HG02623 (cell line): Measurements from ENCODE around the gene PDE10A.

ENCODE experiments used
- ATAC-seq: cut with Tn5 transposase; IDR thresholded peaks from one replicate; pipeline ENCODE4 v1.9.1; 2021; ENCODE audit warnings: moderate library complexity; ENCODE audit not compliant: unreplicated experiment

Gene PDE10A

DNA sequence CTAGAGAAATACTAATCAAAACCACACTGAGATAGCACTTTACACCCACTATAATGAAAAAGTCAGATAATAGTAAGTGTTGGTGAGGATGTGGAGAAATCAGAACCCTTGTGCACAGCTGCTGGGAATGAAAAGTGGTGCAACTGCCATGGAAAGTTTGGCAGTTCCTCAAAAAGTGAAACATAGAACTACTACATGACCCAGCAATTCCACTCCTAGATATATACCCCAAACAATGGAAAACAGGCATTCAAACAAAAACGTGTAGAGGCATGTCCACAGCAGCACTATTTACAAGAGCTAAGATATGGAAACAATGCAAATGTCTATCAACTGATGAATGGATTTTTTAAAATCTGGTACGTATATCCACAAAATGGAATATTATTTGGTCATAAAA, 236.1 kb downstream of the PDE10A start:
- ATAC-seq: no peak

DNA sequence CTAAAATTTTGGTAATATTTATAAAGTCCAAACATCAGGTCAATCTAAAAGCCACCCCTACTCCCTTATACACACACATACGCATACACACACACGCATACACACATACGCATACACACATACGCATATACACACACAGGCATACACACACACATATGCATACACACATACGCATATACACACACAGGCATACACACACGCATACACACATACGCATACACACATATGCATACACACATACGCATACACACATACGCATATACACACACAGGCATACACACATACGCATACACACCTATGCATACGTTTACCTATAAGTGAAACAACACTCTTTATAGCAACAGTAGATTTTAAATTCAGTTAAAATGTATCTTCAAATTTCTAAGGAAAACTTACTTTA, 240.8 kb downstream of the PDE10A start:
- ATAC-seq: no peak

DNA sequence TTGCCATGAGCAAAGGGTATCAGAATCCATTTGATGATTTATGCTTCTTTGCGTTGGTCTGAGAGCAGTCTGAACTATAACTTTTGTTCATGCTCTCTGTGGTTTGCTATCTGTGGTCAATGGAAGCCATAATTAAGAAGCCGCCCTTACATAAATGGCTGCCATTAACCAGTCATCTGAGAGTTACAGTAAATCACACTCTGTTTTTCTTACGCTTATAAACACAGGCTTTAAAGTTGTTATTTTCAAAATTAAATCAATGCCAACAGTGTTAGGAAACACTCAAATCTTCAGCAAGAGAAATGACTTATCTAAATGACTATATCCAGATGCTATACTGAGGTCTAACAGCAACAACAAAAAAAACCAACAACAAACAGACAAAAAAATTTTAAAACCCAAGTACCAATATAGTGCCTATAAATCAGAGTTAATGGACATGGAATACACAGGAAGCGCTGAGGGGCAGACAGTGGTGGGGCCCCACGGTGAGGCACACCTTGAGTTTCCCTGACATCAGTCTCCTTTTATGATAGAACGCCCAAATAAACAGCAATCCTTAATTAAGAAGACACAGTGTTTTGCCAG, 245.7 kb downstream of the PDE10A start:
- ATAC-seq: no peak

DNA sequence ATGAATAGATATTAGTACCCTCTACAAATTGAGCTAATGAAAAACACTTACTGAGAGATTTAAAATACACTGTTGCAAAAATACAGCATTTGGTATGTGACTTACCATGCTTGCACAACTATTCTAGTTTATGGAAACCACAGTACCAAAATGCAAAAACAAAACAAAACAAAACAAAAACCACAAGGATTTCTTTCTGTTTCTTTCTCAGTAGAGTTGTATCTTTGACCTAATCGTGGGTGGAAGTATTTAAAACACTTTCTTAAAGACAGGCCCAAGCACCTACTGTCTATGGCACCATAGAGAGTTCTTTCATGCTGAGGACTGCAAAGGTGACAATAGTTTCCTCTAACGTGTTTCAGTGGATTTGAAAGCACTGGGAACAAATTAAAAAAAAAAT, 258.3 kb downstream of the PDE10A start:
- ATAC-seq: no peak

DNA sequence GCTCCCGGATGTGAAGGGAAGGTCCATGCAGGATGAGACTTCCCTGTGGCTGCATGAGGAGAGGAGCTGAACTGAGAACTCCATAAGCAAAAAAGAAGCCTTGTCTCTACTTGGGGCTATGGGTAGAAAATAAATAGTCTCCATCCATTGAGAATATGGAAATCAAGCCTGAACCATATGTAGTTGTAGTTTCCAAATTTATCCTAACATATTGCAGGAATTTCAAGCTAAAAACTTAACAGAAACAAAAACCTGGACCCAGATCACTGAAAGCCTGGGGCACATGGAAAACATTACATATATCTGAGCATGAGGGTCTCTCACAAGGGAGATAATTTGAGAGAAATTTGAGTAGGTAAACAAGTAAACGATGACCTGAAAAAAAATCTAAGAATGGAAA, 258.7 kb downstream of the PDE10A start:
- ATAC-seq: no peak

DNA sequence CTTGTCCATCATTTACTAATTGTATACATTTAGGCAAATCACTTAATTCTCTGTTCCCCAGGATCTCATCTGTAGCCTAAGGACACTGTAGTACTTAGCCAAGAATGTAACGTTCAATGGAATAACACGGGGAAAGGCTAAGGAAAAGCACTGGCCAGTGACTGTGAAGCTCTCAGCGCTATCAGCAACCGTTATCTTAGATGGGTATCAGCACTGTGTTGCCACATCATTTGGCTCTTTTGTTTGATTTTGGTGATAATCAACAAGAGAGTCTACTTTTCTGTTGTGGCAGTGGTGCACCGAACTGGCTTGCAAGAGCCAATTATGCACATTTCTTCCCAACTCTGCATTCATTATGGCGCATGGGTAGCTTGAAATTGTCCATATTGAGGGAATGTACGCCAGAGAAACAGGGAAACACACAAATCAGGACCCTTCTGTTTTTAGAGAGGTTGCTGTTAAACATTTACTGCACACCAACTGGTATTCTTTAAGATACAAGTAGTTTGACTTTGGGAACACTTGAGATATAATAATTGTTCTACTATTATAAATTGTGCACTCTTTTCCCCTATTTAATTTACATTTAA, 259.9 kb downstream of the PDE10A start:
- no peak for ATAC-seq

DNA sequence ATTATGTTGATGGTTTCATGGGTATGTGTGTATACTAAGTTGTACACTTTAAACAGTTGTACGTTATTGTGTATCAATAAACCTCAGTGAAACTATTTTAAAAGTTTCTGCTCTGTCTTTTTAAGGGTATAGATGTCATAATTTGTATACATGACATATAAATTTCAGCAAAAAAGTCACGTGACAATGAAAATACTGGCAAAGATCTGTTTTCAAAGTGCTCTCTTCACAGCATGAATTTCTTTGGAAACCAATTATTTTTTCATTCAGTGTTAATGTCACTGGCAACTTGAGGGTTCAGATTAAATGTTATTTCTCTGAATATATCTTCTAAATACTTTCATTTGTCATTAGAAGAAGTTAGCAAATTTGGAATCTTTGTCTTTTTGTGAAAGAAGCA, 261.9 kb downstream of the PDE10A start:
- no peak for ATAC-seq

DNA sequence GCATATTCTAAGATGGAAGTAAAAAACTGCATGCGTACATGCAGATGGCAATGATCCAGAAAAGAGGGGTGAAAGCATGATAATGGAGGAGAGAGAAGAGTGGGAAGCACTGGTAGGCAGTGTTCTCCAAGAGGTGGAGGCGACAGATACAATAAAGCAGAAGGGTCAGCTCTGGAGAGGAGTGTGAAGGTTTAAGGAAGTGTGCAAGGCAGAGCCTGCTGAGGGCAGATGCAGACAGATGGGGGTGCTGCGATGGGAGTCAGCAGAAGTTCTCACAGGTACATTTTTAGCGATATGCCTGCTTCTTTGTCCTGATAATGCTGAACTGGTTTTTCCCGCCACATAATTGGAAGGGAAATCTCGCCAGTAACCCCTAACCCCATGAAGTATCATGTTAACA, 272.6 kb downstream of the PDE10A start:
- no peak for ATAC-seq

DNA sequence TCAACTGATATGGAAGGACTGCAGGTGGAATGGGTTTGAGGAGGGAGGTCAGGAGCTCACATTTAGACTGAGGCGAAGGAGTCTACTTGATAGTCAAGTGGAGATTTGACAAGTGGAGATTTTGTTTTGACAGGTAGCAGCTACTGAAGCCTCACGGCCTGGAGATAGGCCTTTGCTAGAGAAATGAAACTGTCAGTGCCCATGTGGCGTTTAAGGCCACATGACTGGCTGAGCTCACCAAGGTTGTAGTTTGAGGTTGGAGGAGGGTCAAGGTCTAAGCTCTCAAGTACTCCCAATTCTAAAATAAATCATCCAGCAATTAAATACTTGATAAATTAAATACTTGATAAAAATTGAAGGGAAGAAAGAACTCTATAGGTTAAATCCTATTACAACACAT, 273.5 kb downstream of the PDE10A start:
- no peak for ATAC-seq

DNA sequence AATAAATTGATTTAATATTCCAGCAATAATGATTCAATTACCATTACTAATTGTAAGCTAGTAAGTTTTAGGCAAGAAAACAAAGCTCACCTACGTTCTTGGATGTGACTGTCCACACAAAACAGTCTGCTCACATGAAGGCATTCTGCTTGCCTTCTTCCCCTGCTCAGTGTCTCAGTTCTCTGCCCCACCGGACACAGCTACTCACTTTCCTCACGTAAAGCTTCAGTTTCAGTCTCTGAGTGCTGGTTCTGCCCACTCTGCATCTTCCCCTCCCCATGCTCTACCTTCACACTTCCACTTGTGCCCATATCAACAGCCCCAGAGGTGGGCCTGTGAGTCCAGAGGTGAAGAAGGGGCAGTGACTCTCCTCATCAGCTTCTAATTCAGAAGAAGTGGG, 279.7 kb downstream of the PDE10A start:
- ATAC-seq: no peak

DNA sequence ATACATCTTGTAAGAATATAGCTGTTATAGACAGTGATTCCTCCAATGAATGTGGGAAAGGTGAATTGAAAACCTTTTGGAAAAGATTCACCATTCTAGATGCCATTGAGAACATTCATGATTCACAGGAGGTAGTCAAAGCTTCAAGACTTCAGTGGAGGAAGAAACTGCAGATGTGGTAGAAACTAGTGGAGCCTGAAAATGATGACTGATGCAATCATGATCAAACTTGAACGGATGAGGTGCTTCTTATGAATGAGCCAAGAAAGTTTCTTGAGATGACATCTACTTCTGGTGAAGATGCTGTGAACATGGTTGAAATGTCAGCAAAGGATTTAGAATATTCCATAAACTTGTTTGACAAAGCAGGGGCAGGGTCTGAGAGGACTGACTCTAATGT, 286.9 kb downstream of the PDE10A start:
- ATAC-seq: no peak

DNA sequence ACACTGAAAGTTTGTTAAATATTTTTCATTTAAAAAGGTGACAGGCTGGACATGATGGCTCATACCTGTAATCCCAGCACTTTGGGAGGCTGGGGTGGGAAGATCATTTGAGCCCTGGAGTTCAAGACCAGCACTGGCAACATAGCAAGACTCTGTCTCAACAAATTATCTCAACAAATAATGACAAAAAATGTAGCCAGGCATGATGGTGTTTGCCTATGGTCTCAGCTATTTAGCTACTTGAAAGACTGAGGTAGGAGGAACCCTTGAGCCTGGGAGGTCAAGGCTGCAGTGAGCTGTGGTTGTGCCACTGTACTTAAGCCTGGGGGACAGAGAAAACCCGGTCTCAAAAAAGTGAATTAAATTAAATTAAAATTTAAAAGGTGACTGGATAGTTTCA, 297.7 kb downstream of the PDE10A start:
- no peak for ATAC-seq

DNA sequence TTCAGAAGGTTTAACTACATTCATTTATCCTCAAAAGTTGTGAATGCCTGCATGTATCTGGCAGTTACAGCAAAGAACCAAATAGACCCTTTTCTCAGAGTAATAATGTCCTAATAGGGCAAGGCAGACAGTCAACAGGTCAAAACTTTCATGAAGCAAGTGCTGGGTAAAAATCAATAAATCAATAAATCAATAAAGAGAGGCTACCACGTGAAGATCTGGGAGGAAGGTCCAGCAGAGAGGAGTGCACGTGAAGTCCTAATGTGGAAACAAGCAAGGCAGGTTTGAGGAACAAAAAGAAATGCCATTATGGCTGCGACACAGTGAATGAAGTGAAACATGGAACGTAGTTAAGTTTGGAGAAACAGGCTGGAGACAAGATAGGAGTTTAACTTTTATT, 317.3 kb downstream of the PDE10A start:
- ATAC-seq: no peak

DNA sequence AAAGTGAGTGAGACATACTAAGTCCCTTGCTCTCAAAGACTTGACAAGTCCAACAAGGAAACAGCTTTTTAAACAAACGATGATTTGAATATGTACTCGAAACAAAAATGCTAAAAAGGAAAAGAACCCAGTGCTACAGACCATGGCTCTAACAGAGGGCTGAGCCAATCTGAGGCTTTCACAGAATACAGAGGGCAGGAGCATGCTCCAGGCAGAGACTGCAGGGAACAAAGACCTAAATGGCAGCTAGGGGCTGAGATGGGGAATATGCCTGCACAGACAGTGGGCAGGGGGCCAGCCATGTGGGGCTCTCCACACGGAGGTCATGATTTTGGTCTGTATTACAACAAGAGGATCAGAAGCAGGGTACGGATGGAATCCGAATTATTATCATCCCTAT, 322.5 kb downstream of the PDE10A start:
- ATAC-seq: no peak

DNA sequence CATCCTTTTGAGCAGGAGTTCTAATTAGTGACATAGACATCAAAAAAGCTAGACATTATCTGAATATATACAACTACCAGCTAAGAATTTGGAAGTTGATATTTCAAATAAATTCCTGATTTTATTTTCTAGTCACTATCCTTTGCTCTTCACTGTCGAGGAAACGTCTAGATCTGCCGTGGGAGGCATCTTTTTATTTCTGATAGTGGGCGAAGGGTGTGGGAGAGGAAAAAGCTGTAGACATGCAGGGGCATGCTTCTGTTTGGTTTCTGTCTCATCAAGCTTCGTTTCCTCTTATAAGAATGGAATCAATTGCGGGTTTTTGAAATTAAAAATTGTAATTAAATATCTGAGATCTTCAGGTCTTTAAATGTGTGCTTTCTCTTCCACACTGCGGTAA, 337.4 kb downstream of the PDE10A start:
- ATAC-seq: no peak

DNA sequence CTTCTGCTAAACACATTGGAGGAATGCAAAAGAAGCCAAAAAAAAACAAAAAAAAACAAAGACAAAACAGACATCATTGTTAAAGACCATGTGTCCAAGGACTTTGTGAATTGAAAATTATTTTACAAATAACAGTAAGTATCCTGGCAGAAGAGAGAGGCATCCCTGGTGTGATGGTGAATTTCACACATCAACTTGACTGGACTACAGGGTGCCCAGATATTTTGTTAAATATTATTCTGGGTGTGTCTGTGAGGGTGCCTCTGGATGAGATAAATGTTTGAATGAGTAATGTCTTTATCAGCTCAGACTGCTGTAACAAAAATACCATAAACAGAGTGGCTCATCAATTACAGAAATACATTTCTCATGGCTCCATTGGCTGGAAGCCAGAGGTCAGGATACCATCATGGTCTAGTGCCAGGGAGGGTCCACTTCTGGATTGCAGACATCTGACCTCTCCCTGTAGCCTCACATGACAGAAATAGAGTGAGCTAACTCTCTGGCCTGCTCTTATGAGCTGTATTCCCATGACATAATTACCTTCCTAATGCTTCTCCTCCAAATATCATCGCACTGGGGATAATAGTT, 341.4 kb downstream of the PDE10A start:
- ATAC-seq: no peak

DNA sequence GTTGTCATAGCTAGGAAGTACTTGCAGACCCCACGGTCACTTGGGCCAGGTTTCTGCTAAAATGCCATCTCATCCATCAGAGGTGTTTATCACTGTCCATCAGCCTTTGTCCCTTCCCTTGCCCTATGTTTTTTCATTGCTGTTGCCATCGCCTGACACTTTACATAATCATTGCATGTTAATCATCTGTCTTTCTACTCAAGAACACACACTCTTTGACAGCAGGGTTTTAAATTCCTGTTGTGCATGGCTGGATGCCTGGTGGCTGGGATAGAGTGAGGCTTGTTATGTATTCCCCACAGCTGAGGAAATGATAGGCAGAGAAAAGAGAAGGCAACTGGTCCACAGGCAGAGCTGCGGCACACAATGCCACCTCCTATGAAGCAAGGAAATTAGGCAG, 341.9 kb downstream of the PDE10A start:
- ATAC-seq: no peak

DNA sequence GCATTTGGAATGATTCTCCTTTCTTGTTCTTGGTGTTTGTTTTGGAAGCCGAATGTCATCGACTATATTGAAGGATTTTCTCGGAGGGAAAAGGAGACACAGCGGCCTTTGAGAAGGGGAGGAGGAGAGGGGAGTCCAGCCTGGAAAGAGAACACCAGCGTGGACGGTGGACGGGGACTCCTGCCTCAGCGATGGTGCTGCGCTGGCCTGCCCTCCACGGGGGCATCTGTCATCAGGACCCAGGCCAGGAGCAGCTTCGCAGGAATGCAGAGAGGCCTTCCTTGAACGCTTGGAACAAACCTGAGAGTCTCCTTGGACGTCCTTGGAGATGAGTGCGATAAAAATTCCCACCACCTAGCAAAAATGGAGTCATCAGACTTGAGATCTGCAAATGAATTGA, 345.3 kb downstream of the PDE10A start:
- ATAC-seq: no peak

DNA sequence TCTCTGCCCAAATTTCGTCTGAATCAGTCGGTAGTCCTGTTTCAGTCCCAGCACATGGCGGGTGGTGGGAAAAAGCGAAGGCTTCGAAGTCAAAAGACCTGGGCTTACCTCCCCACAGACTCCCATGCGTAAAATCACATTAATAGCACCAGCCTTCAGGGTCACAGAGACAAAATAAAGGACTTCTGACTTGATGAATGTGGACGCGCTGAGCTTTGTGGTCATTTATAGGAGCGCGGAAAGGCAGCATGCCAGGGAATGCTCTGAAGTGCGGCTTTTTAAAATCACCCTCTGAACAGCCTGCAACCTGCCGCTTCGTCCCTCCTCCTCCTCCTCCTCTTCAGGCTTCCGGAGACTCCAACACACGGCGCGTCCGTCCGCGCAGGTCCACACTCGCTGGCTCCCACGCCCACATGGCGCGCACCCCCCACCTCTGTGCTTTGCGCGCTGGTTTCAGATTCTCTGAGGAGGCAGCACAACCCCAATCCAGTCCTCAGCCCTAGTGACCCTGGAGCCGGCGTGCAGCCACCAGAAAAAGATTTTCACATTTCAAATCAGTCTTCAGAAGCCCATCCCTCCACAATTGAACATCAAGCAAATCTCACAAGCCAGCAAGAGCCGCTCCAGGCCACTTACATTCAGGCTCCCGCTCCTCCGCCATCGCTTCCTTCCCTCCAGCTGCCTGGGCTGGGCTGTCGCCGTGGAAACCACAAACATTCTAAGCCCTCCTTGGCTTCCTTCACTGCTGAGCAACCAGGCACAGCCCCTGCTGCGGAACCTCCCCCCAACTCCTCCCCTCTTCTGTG, 353.9 kb downstream of the PDE10A start, which contains the start of gene C6orf118:
Gene C6orf118 (minus strand): TSS at position 680 of the 806 bp plus-strand sequence. CDS start 19 bp downstream, at position 661.
- no peak for ATAC-seq

DNA sequence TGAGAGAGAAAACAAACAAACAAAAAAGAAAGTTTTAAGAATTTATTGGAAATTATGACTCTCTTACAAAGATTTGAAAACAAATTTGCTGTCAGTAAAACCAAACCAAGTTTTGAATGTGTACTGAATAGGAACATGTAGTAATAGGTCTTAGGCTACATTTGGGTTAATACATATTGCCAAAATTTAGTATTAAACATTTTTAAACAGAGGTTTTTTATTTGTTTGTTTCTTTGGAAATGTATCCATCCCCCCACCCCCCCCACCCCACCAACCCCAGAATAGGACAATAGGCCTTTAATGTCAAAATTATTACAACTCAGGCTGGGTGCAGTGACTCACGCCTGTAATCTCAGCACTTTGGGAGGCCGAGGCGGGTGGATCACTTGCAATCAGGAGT, 356.1 kb downstream of the PDE10A start:
- no peak for ATAC-seq

DNA sequence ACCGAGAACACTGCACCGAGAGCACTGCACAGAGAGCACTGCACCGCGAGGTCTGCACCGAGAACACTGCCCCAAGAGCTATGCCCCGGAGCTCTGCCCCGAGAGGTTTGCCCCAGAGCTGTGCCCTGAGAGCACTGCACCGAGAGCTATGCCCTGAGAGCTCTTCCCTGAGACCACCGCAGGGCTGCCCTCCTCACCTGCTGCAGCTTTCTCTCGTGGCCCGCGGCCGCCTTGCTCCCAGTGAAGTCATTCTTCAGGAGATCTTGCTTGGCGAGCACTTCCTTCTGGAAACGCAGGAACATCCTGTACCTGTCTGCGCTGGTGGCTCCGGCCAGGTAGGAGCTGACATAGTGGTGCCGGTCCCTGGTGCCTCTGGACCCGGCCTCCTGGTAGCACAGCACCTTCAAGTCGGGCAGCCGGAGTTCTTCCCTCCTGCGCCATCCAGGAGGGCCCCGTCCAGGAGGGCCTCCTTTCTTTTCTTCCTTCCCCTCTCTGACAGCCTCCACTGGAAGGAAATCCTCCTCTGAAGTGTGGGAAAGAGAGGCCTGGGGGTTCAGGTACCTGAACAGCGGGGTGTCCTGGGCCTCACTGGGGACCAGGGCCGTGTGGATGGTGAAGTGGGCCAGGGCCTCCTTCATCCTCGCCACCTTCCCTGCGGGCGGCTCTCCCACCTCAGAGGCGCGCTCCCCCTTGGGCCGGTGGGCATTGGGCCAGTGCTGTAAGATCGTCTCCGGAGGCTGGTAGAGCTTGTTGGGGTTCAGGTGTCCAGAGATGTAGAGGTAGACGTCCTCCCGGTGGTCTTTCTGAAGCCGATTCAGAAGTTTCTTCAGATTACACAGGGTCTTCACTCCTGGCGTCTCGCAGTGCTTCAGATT, 361.4 kb downstream of the PDE10A start:
- ATAC-seq: no peak
